GM21390 (cell line): Measurements from ENCODE around the gene MEGF8.

Source experiments
- ATAC-seq: cut with Tn5 transposase; IDR thresholded peaks from one replicate; pipeline ENCODE4 v1.9.1; 2021; ENCODE audit not compliant: unreplicated experiment

The MEGF8 gene

DNA sequence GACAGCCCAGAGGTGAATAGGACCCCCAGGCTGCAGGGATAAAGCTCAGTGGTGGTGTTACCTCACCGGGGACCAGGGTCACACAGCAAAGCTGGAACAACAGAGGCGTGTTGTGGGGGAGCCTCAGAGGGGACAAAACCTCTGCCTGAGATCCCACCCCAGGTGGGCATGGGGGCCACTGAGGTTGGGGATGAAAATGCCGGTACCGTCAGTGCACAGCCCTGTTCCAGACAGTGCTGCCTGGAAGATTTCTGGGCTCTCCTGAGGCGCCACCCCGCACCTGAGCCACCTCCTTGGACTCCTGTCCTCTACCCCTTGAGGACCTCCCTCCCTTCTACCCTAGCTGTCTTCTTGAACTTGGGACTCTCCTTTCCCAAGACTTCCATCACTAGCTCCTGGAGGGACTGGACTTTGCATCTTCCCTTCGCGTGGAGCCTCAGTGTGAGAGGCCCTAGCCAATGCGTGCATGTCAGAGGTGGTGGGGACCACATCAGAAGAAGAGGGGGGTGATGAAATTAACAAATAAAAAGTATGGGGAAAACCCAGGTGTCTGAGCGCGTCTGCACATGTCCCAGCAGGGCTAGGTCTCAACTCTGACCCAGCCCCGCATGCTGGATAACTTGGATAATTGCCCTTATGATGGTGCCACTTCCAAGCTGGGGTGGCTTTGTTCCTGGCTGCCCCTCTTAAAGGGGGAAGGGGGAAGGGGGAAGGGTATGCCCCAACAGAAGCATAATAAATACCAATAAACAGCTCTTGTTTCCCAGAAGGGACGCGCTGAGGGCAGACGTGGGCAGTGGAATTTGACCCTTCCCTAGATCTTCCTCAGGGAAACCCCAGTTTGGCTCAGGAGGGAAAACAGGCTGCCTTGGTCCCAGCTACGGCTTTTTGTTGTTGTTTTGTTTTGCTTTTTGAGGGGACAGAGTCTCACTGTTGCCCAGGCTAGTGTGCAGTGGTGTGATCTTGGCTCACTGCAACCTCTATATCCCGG lies 53.1 kb downstream of the MEGF8 start:
- no peak for ATAC-seq

DNA sequence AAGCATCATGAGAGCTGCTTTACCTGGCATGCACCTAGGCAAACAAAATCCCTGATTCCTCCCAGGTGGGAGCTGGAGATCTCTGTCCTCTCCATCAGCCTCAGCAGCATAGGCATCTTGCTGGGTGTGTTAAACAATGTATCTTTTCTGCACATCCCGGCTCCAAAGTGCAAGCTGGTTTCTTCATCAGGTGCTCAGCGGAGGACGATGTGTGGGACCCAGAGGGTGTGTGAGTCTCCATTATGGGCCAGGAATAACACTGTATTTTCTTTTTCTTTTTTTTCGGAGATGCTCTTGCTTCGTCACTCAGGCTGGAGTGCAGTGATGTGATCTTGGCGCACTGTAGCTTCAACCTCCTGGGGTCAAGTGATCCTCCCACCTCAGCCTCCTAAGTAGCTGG lies 54.7 kb downstream of the MEGF8 start:
- ATAC-seq: no peak

DNA sequence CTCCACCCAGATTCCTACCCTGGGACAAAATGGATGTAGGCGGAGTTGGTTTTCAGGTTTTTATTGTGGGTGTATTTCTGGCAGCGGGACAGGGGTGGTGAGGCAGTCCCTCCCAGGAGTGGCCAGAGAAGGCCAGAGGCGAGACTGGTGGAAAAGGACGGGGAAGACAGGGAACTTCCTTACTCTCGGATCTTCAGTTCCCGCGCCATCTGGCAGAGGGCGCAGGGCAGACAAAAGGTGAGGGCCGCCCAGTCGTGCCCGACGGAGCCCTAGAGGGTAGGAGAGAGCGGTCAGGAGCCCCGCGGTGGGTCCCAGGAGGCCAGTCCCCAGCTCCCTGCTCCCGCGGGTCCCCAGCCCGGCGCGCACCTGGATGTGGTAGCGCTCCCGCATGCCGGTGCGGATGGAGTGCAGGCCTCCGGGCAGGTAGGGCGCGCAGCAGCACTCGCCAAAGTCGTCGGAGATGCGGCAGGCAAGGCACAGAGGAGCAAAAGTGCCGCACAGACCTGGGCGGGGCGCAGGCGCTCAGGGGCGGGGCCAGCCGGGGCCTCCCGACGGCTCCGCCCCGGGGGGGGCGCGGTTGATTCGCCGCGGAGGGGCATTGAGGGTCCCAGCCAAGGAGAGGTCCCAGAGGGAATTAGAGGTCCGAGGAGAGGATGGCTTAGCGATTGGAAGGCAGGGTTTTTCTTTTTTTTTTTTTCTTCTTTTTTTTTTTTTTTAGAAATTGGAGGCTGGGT lies 61.7 kb downstream of the MEGF8 start:
- ATAC-seq: no peak

DNA sequence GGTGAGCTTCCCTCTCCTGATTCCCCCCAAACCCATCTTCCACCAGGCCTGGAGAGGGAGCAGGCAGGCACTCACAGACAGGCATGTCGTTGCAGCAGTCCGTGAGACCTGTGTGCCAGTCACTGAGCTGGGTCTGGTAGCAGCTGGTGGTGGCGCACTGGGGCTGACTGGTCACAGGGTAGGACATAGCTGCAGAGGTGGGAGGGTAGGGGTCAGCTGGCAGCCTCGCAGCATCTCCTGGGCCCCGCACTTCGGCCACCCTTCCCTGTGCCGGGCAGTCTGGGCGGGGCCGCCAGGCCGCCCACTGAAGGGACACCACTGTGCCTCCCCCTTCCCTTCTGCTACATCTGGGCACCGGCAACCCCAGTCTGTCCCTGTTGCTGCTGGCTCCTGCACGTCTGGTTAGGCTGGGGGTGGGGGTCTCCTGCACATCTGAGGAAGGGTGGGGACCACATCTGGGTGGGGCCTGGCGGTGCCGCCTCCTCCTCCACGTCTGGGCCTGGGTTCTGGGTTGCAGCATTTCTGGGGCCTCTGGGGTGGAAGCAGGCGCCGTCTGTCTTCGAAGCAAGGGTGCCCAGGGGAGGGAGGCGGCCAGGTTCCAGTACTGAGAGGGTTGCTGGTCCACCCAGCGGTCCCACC lies 63.5 kb downstream of the MEGF8 start:
- no peak for ATAC-seq

DNA sequence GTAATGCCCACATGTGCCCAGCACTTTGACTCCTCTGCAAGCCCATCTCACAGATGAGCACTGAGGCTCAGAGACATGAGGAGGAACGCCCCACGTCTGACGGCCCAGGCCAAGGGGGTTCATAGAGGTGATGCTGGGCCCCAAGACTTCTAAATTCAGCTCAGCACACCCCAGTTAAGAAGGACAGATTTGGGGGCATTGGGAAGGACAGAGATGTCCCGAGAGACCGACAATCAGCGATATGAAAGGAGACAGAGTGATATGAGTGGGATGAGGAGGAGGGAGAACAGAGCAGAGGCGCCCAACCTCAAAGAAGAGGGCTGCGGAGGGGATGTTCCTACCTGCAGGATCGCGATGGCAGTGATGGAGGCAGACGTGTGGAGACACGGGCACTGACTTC lies 64.5 kb downstream of the MEGF8 start, which contains the start of gene CNFN:
Gene CNFN (minus strand): TSS at position 399 of the 400 bp plus-strand sequence. CDS start 1,260 bp downstream, outside the sequence.
- ATAC-seq: no peak

DNA sequence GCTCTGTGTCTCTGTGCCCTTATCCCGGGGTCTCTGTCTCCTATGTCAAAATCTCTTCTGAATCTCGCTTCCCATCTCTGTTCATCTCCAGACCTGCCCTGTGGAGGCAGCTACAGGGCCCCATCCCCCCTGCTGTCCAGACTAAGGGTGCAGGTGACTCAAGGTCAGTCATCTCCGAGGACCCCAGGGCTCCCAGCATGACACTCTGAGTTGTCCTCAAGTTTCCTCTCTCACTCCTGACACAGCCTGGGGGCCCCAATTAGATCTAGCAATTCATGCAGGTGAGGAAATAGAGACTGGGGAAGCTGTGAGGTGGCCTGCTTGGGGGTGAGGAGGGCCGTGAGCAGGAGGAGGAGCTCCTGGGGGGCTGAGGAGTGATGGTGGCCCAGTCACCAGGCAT lies 66.7 kb downstream of the MEGF8 start:
- no peak for ATAC-seq

DNA sequence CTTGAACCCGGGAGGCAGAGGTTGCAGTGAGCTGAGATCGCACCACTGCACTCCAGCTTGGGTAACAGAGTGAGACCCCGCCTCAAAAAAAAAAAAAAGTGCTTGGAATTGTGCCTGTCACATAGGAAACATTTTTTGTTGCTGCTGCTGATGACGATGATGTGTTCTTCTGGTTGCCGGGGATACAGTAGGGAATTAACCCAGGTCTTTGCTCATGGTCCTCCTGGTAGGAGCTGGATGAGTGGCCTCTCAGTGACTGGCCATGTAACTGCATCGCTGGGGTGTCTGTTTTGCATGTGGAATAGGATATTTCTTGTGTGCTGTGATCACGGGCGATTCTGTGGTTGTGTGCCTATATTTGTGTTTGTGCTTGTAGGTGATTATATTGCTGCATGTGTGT lies 69.3 kb downstream of the MEGF8 start:
- ATAC-seq: no peak

DNA sequence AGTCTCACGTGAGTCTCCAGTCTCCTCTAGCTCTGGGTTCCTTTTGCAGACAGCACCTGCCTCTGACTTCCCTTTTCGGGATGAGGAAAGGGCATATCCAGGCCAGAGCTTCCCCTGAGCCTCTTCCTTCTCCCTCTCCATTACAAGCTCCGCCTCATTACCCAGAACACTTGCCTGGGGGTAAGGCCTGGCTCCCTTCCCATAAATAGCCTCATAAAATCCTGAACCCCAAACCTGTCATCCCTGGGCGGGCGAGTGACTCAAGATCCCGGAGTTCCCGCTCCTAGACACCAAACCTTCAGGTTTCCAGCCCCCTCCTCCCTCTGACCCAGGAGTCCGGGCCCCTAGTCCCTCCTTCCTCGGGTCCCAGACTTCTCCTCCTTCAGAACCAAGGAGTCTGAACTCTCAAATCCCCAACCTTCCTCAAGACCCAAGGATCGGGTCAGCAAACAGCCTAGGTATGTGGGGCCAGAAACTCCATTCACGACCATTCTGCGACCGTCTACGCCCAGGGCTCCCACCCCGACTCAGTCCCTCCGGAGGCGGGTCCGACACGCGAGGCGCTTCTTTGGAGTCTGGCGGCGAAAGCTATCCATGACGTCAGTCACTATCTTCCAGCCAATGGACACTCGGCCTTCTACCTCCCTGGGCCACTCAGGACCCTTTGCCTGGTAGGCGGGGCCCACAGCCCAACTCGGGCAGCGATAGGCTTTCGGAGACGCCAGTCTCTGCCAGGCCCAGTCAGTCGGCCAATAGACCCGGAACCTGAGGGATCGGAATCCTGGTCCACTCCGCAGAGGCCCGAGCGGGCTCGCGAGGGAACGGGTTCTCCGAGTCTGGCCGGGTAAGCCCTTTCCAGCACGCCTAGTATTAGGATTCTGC lies 71.2 kb downstream of the MEGF8 start:
- ATAC-seq: peak; percentile 90

DNA sequence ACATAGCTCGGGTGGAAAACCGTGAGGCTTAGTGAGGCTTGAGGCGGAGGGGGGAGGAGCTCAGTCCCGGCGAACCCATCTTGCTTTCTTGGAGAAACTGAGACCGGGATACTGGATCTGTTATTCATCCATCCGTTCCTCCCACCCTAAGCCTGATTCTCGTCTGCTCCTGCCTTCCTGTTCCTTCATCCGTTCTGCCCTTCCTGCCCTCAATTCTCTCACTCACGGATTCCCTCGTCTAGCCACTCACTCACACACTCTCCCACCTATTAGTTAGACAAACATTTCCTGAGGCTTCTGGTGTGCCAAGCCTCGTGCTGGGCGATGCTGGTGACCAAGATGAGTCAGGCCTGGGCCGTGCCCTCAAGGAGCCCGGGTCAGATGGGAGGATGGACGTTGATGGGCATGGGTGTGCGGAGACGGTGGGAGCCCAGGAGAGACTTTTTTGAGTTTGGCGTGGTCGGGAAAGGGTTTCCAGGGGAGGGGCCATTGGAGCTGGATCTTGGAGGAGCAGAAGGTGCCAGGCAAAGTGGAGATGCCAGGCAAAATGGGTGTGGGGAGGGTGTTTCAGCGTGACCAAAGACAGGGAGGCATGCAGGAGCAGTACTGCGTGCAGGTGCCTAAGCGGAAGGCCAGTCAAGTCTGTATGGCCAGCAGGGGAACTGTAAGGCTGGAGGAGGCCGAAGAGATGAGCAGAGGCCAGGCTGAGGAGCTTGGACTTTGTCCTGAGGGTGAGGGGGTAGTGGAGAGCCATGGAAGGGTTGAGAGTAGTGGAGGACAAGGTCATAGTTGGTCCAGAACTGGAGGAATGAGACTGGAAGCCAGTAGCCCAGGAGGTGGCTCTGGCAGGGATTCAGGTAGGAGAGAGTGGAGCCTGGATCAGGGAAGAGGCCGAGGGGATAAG lies 72.1 kb downstream of the MEGF8 start:
- no peak for ATAC-seq

DNA sequence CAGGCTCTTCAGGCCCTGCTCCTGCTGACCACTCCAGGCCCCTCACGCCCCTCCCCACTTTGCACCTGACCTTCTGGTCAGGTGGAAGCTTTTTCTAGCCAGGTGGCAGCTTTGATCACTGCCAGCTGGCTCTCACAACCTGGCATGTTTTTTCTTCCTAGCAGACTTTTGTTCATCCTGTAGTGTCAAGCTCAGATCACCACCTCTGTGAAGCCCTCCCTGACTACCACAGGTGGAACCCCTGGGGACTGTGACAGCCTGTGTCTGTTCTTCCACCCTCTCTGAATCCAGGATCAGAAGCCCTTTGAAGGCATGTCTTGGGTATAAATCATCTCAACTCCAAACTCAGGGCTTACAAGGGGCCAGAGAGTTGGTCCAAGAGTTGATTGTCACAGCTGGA lies 75.0 kb downstream of the MEGF8 start:
- ATAC-seq: no peak

DNA sequence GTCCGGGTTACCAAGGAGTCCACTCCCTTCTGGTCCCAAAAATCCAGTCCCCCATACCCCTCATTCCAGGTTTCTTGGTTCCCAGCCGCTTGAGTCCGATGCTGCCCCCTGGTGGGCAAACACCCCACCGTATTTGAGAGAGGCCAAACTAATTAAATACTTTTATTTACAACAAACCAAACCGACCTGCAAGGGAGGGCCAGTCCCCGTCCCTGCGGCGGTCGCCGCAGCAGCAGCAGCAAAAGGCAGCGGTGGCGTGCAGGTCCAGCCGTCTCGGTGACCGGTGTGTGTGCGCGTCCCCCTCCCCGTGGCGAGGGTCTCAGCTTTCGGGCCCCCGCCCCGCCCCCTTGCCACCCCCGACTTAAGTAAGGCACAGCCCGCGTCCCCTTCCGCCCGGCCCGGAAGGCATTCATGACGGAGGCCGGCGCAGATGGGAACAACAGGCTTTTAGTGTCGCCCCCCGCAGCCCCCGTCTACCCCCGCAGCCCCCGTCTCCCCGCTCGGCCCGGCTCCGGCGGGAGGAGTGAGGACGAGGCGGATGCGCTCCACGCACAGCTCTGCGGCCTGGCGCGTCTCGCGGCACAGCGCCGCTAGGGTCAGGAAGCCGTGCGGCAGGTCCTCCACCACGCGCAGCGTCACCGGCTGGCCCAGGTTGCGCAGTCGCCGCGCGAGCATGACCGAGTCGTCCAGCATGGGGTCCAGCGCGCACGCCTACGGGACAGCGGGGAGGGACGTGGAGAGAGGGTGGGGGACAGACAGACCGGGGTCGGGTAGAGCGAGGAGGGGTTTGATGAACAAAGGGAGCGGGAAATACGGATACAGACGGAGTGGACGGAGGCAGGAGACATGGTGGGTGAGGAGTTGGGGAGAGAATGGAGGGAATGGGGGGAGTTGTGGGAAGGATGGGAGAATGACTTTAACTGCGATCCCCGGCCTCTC lies 76.2 kb downstream of the MEGF8 start:
- no peak for ATAC-seq

DNA sequence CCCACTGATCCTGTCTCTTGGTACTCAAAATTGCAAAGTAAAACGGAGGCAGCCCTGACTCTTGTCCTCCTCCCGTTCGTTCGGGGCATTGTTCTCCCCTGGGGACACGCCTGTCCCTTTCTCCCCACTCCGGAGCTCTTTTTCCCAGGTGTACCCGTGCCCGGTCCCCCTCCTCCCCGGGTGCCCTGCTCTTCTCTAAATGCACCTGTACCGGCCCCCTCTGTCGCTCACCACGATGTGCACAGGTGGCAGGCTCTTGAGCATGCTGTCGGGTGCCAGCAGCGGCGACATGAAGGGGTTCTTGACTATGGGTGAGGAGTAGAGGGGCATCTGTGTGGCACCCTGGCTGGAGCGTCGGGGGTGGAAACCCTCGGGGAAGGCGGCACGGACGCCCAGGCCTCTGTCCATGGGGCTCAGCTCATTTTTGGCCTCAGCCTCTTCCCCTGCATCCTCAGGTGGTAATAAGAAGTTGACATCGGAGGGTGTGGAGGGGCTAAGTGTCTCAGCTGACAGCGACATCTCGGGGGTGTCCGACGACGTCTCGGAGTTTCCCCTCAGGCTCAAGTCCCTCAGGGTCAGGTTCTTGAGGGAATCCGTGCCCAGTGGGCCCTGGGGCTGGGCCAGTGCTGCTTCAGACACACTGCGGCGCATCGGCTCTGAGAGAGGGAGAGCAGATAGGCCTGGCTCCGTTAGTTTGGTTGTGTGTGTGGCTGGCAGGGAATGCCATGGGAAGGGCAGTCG lies 77.1 kb downstream of the MEGF8 start:
- ATAC-seq: no peak

DNA sequence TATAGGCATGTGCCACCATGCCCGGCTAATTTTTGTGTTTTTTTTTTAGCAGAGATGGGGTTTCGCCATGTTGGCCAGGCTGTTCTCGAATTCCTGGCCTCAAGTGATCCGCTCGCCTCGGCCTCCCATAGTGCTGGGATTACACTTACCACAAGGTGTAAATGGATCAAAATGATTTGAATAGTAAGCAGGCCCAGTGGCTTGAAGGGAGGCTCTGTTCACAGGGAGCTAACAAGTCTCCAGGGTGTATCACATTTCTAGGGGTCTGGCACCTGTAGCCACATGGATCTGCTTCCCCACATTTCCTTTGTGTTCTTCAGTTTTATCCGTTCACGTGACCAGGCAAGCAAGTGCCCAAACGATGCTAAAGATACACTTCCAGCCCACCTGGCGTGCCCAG lies 78.2 kb downstream of the MEGF8 start:
- ATAC-seq: no peak

DNA sequence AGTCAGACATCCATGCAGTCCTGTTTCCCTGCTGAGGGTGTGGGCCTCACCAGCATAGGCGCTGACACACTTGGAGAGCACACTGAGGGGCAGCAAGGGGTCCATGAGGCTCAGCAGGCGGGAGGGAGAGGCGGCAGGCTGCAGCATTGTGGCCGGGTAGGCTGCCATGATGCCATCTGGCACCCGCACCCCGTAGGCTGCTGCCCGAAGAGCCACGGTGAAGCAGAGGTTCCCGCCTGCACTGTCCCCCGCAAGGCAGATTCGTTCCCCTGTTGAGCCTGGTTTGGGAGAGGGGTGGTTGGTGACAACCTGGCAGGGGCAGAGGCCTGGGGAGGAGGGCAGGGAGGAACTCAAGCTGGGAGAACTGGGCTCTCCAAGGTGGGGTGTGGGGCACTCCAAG lies 80.7 kb downstream of the MEGF8 start:
- no peak for ATAC-seq

DNA sequence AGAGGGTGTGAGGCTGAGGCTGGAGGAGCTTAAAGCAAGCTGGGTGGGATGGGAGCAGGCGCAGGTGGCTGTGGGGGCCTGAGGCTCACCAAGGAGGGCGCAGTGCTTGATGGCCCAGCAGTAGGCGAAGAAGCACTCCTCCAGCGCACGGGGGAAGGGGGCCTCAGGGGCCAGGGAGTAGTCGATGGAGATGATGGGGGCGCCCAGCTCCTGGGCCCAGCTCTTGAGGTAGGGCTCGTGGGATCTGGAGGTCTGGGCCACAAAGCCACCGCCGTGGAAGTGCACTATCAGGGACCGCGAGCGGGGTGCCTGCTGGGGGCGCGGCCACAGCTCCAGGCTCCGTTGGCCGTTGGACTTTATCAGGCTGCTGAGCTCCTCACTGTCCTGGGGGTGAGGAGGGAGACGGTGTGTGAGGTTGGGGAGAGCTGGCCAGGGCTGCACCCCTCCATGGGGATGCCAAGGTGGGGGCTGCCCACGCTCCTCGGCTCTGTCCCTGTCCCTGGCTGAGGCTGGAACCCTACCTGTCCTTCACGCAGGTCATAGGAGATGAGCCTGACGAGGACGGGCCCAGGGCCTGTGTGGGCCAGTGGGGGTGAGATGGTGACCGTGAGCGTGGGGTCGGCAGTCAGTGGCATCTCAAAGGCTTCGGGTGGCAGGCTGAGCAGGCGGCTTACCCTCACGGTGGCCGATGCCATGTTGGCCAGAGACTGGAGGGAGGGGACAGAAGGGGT lies 81.8 kb downstream of the MEGF8 start:
- ATAC-seq: no peak

DNA sequence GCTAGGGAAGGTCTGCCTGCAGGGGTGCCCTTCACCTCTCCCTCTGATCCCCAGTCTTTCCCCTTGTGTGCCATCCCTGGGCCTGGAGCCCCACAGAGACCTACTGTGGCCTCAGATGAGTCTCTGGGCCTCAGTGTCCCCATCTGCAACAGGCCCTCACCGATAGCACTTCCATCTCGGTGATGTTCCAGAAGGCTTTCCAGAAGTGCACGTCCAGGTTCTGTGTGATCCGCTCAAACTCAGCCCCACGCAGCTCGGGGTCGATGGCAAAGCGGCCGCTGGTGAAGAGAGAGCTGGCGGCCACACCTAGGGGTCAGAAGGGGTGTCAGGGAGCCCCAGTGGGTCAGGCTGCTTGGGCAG lies 82.4 kb downstream of the MEGF8 start:
- no peak for ATAC-seq

DNA sequence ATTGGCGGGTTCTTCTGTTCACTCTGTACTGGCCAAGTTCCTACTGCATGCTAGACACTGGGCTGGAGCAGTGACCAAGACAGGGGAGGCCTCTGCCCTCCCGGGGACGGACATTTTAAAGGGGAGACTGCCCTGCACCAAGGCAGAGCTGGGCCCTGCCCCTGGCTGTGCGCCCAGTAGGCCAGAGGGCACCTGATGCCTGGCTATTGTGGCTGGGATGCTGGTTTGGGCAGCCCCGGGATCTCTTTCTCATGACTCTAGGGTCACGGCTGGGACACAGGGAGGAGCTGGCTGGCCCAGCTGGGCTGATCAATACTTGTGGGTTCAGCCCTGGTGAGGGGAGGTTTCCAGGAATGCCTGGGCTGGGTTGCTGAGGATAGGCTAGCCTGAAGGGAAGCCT lies 84.0 kb downstream of the MEGF8 start:
- no peak for ATAC-seq
